ENCODE measurements around the gene AK5. TPM values are rescaled to one million over a fixed set of nuclear protein-coding genes. Genes with fewer than 3 reads are reported as not detected.

AK5 gene
- total and polyA plus RNA-seq, 2 donors = 0.71 to 2.0 TPM

DNA sequence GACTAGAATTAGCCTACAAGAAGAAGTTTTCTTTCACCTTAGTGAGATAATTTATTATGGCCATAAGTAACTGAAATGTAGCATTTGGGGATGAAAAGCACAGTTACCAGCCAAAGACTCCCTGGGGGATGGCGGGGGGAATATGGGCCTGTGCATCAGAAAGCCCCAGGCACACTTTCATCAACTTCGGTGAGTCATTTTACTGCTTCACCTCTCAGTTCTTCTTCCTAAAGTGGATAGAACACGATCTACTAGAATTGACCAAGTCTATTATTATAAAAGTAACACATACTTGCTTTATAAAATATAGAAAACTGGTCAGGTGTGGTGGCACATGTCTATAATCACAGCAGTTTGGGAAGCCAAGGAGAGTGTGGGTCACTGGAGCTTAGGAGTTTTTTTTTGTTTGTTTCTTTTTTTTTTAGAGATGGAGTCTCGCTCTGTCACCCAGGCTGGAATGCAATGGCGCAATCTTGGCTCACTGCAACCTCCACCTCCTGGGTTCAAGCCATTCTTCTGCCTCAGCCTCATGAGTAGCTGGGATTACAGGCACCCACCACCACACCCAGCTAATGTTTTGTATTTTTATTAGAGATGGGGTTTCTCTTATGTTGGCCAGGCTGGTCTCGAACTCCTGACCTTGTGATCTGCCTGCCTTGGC, 258.8 kb downstream of the AK5 start:
- Histone ChIP-seq H3K36me3 (ENCODE audit: control insufficient read depth in 2 of 2, insufficient read depth in 2 of 2, low read length in 1 of 2) (no peaks in the 10 kb centered on the region), H3K27me3 (ENCODE audit: control insufficient read depth in 2 of 2, insufficient read depth in 1 of 2, low read length in 1 of 2) (no peaks in the 10 kb centered on the region), H3K4me1 (ENCODE audit: control insufficient read depth in 2 of 2, insufficient read depth in 2 of 2, low read length in 2 of 2) (no peaks in the 10 kb centered on the region), H3K4me3 (ENCODE audit: low read length in 2 of 2) (no peak overlapping the region), H3K9me3 (ENCODE audit: control insufficient read depth in 2 of 2, insufficient read depth in 1 of 2, low read length in 1 of 2) (no peaks in the 10 kb centered on the region), H3K27ac (ENCODE audit: low read depth in 1 of 2, low read length in 1 of 2) (no peak overlapping the region)
- no peak for DNase-seq (ENCODE audit: low read depth in 6 of 9, low spot score in 9 of 9)
- WGBS = 98% methylated on average over 6 of the region's 6 CpGs

DNA sequence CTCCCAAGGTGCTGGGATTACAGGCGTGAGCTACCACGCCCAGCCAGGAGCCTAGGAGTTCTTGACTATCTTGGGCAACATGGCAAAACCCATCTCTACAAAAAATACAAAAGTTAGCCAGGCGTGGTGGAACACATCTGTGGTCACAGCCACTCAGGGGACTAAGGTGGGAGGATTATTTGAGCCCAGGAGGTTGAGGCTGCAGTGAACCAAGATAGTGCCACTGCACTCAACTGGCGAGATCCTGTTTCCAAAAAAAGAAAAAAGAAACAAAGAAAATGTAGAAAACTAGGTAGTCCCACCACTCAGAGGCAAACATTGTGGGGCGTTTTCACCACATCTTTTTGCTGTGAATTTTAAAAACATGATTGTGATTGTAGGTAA, 259.3 kb downstream of the AK5 start:
- H3K27ac ChIP-seq (ENCODE audit: low read depth in 1 of 2, low read length in 1 of 2) = no peak overlapping the region
- no peaks in the 10 kb centered on the region for H3K27me3 ChIP-seq (ENCODE audit: control insufficient read depth in 2 of 2, insufficient read depth in 1 of 2, low read length in 1 of 2)
- no peaks in the 10 kb centered on the region for H3K9me3 ChIP-seq (ENCODE audit: control insufficient read depth in 2 of 2, insufficient read depth in 1 of 2, low read length in 1 of 2)
- H3K4me3 ChIP-seq (ENCODE audit: low read length in 2 of 2) = no peak overlapping the region
- H3K36me3 ChIP-seq (ENCODE audit: control insufficient read depth in 2 of 2, insufficient read depth in 2 of 2, low read length in 1 of 2) = no peaks in the 10 kb centered on the region
- WGBS = 93% methylated on average over 5 of the region's 5 CpGs
- no peaks in the 10 kb centered on the region for H3K4me1 ChIP-seq (ENCODE audit: control insufficient read depth in 2 of 2, insufficient read depth in 2 of 2, low read length in 2 of 2)
- no peak for DNase-seq (ENCODE audit: low read depth in 6 of 9, low spot score in 9 of 9)

DNA sequence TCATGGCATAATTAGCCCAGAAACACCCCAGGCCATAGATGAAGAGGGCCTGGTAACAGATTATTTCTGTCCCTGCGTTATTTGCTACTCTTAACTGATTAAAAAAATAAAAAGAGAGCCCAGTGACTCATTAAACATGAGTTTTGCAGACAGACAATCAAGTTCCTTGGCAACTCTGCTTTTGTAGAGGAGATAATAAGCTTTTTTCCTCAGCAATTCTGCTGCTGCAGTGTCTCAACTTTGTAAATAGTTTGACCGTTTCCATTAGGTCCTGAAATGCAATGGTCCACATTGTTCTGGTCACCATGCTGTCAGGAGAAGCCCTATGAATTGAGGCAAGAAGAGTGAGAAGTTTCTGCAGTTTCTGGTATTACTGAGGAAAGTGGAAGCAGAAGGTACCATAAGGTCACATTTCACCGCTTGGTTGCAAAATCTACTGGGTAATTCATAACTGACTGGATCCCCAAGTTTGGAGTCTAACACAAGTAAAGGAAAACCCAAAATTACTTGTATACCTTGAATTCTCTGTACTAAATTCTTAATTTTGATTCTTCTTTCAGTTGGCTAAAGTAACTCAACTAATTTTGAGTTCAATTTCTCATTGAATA, 261.1 kb downstream of the AK5 start:
- no peaks in the 10 kb centered on the region for H3K4me1 ChIP-seq (ENCODE audit: control insufficient read depth in 2 of 2, insufficient read depth in 2 of 2, low read length in 2 of 2)
- H3K27ac ChIP-seq (ENCODE audit: low read depth in 1 of 2, low read length in 1 of 2) = no peak overlapping the region
- no peaks in the 10 kb centered on the region for H3K27me3 ChIP-seq (ENCODE audit: control insufficient read depth in 2 of 2, insufficient read depth in 1 of 2, low read length in 1 of 2)
- DNase-seq (ENCODE audit: low read depth in 6 of 9, low spot score in 9 of 9) = no peak
- no peaks in the 10 kb centered on the region for H3K36me3 ChIP-seq (ENCODE audit: control insufficient read depth in 2 of 2, insufficient read depth in 2 of 2, low read length in 1 of 2)
- H3K9me3 ChIP-seq (ENCODE audit: control insufficient read depth in 2 of 2, insufficient read depth in 1 of 2, low read length in 1 of 2) = no peaks in the 10 kb centered on the region
- 97% methylated on average over 3 of the region's 3 CpGs for WGBS
- no peak overlapping the region for H3K4me3 ChIP-seq (ENCODE audit: low read length in 2 of 2)

DNA sequence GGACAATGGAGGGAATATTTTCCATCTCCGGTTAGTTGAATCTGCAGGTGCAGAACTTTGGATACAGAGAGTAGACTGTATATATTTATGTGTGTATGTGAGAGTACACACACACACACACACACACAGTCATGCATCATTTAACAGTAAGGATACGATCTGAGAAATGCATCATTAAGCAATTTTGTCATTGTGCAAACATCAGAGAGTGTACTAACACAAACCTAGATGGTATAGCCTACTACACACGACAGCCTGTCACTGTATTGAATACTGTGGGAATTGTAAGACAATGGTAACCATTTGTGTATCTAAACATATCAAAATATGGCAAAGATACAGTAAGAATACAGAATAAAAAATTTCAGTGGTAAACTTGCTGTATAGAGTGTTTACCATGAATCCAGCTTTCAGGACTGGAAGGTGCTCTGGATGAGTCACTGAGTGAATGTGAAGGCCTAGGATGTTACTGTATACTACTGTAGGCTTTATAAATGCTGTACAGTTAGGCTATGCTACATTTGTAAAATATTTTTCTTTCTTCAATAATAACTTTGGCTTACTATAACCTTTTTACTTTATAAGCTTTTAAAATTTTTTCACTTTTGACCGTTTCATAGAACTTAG, 262.1 kb downstream of the AK5 start:
- WGBS = 83% methylated on average over 4 of the region's 4 CpGs
- H3K9me3 ChIP-seq (ENCODE audit: control insufficient read depth in 2 of 2, insufficient read depth in 1 of 2, low read length in 1 of 2) = no peaks in the 10 kb centered on the region
- H3K27me3 ChIP-seq (ENCODE audit: control insufficient read depth in 2 of 2, insufficient read depth in 1 of 2, low read length in 1 of 2) = no peaks in the 10 kb centered on the region
- DNase-seq (ENCODE audit: low read depth in 6 of 9, low spot score in 9 of 9) = no peak
- H3K4me1 ChIP-seq (ENCODE audit: control insufficient read depth in 2 of 2, insufficient read depth in 2 of 2, low read length in 2 of 2) = no peaks in the 10 kb centered on the region
- H3K36me3 ChIP-seq (ENCODE audit: control insufficient read depth in 2 of 2, insufficient read depth in 2 of 2, low read length in 1 of 2) = no peaks in the 10 kb centered on the region
- H3K4me3 ChIP-seq (ENCODE audit: low read length in 2 of 2) = no peak overlapping the region
- H3K27ac ChIP-seq (ENCODE audit: low read depth in 1 of 2, low read length in 1 of 2) = no peak overlapping the region

DNA sequence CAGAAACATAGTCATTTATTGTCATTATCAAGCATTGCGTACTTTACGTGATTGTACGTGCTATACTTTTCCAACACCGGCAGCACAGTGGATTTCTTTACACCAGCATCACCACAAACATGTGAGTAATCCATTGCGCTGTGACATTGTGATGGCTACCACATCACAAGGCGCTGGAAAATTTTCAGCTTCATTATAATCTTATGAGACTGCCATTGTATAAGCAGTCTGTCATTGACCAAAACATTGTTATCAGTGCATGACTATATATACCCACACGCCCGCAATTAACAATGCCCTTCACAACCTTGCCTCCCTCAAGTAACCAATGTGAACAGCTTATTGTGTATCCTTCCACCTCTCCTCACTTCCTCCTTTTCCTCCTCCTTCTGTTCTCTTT, 263.0 kb downstream of the AK5 start:
- Histone ChIP-seq H3K36me3 (ENCODE audit: control insufficient read depth in 2 of 2, insufficient read depth in 2 of 2, low read length in 1 of 2) (no peaks in the 10 kb centered on the region), H3K27ac (ENCODE audit: low read depth in 1 of 2, low read length in 1 of 2) (no peak overlapping the region), H3K27me3 (ENCODE audit: control insufficient read depth in 2 of 2, insufficient read depth in 1 of 2, low read length in 1 of 2) (no peaks in the 10 kb centered on the region), H3K4me3 (ENCODE audit: low read length in 2 of 2) (no peak overlapping the region), H3K9me3 (ENCODE audit: control insufficient read depth in 2 of 2, insufficient read depth in 1 of 2, low read length in 1 of 2) (no peaks in the 10 kb centered on the region), H3K4me1 (ENCODE audit: control insufficient read depth in 2 of 2, insufficient read depth in 2 of 2, low read length in 2 of 2) (no peaks in the 10 kb centered on the region)
- 99% methylated on average over 8 of the region's 8 CpGs for WGBS
- DNase-seq (ENCODE audit: low read depth in 6 of 9, low spot score in 9 of 9) = no peak

DNA sequence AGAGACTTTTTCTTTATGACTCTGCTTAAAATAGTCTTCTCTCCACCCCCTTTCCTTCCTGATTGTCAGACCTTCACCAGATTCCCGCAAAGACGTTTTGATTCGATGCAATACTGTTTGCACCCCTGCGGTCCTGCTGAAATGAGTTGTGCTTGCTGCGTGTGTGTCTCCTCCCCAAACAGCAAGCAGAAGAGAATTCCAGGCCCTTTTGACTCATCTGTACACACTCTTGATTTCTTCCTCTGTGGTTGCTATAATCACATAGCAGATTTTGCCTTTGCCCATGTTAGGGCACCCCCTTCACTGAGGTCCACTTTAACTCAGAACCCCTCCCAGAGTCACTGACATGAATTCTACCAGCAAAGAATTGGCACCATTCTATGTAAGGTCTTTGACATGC, 264.2 kb downstream of the AK5 start:
- 26% methylated on average over 5 of the region's 5 CpGs for WGBS
- no peak overlapping the region for H3K4me3 ChIP-seq (ENCODE audit: low read length in 2 of 2)

DNA sequence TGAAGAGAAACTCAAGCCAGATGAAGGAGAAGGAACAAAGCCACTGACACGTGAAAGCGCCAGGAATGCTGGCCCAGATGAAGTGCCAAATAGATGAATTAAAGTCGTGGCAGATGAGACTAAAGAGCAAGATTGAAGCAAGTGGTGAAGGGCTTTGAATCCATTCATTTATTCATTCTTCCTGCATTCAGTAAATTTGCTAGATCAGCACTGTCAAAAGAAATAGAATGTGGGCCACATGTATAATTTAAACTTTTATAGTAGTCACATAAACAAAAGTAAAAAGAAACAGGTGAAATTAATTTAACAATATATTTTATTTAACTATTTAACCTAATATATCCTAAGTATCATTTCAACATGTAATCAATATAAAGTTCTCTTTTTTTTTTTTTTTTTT, 265.1 kb downstream of the AK5 start:
- WGBS = 94% methylated on average over 3 of the region's 3 CpGs

More for the DNA sequence above, 264.2 kb downstream of the AK5 start:
- Histone ChIP-seq H3K9me3 (ENCODE audit: control insufficient read depth in 2 of 2, insufficient read depth in 1 of 2, low read length in 1 of 2) (no peaks in the 10 kb centered on the region), H3K36me3 (ENCODE audit: control insufficient read depth in 2 of 2, insufficient read depth in 2 of 2, low read length in 1 of 2) (no peaks in the 10 kb centered on the region), H3K27ac (ENCODE audit: low read depth in 1 of 2, low read length in 1 of 2) (no peak overlapping the region), H3K27me3 (ENCODE audit: control insufficient read depth in 2 of 2, insufficient read depth in 1 of 2, low read length in 1 of 2) (no peaks in the 10 kb centered on the region), H3K4me1 (ENCODE audit: control insufficient read depth in 2 of 2, insufficient read depth in 2 of 2, low read length in 2 of 2) (no peaks in the 10 kb centered on the region)
- no peak for DNase-seq (ENCODE audit: low read depth in 6 of 9, low spot score in 9 of 9)

DNA sequence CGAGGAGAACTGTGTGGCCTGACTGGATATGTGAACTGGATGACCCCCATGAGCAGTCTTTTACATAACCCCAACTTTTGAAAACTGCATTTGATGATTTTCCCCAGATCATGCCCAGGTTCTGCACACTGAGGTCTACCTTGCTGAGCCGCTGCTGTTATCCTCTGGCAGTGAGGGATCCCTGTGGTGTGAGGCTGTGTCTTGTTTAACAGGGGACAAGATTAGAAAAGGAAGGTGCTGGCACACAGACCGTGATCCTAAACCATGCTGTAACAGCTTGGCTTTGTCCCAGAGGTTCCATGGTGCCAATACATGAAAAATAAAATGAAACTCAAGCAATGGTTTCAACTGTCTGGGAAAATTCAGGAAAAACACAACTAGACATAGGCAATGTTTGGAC, 266.5 kb downstream of the AK5 start:
- no peak for DNase-seq (ENCODE audit: low read depth in 6 of 9, low spot score in 9 of 9)
- Histone ChIP-seq H3K4me3 (ENCODE audit: low read length in 2 of 2) (no peak overlapping the region), H3K36me3 (ENCODE audit: control insufficient read depth in 2 of 2, insufficient read depth in 2 of 2, low read length in 1 of 2) (no peaks in the 10 kb centered on the region), H3K9me3 (ENCODE audit: control insufficient read depth in 2 of 2, insufficient read depth in 1 of 2, low read length in 1 of 2) (no peaks in the 10 kb centered on the region), H3K27me3 (ENCODE audit: control insufficient read depth in 2 of 2, insufficient read depth in 1 of 2, low read length in 1 of 2) (no peaks in the 10 kb centered on the region), H3K4me1 (ENCODE audit: control insufficient read depth in 2 of 2, insufficient read depth in 2 of 2, low read length in 2 of 2) (no peaks in the 10 kb centered on the region), H3K27ac (ENCODE audit: low read depth in 1 of 2, low read length in 1 of 2) (no peak overlapping the region)
- WGBS = 96% methylated on average over 3 of the region's 3 CpGs

More for the DNA sequence above, 265.1 kb downstream of the AK5 start:
- H3K4me3 ChIP-seq (ENCODE audit: low read length in 2 of 2) = no peak overlapping the region
- H3K27me3 ChIP-seq (ENCODE audit: control insufficient read depth in 2 of 2, insufficient read depth in 1 of 2, low read length in 1 of 2) = no peaks in the 10 kb centered on the region
- no peaks in the 10 kb centered on the region for H3K36me3 ChIP-seq (ENCODE audit: control insufficient read depth in 2 of 2, insufficient read depth in 2 of 2, low read length in 1 of 2)
- no peaks in the 10 kb centered on the region for H3K4me1 ChIP-seq (ENCODE audit: control insufficient read depth in 2 of 2, insufficient read depth in 2 of 2, low read length in 2 of 2)
- H3K9me3 ChIP-seq (ENCODE audit: control insufficient read depth in 2 of 2, insufficient read depth in 1 of 2, low read length in 1 of 2) = no peaks in the 10 kb centered on the region
- DNase-seq (ENCODE audit: low read depth in 6 of 9, low spot score in 9 of 9) = no peak
- H3K27ac ChIP-seq (ENCODE audit: low read depth in 1 of 2, low read length in 1 of 2) = no peak overlapping the region

DNA sequence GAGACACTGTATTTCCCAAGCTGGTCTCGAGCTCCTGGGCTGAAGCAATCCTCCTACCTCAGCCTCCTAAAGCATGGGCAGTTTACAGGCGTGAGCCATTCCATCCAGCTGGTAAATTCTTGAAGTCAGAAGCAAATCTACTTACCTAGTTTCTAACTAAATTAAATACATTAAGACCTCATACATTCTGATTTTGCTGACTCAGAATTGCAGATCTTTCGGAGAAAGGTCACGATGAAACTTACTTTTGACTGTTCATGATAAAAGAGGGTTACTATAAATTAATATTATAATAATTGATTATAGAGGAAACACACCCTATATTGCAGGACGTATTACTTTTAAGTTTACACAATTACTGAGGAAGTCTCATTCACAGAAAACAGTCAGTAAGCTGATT, 268.3 kb downstream of the AK5 start:
- H3K36me3 ChIP-seq (ENCODE audit: control insufficient read depth in 2 of 2, insufficient read depth in 2 of 2, low read length in 1 of 2) = no peaks in the 10 kb centered on the region
- DNase-seq (ENCODE audit: low read depth in 6 of 9, low spot score in 9 of 9) = no peak
- H3K27ac ChIP-seq (ENCODE audit: low read depth in 1 of 2, low read length in 1 of 2) = no peak overlapping the region
- no peaks in the 10 kb centered on the region for H3K4me1 ChIP-seq (ENCODE audit: control insufficient read depth in 2 of 2, insufficient read depth in 2 of 2, low read length in 2 of 2)
- H3K4me3 ChIP-seq (ENCODE audit: low read length in 2 of 2) = no peak overlapping the region
- WGBS = 96% methylated on average over 5 of the region's 5 CpGs
- no peaks in the 10 kb centered on the region for H3K9me3 ChIP-seq (ENCODE audit: control insufficient read depth in 2 of 2, insufficient read depth in 1 of 2, low read length in 1 of 2)
- no peaks in the 10 kb centered on the region for H3K27me3 ChIP-seq (ENCODE audit: control insufficient read depth in 2 of 2, insufficient read depth in 1 of 2, low read length in 1 of 2)
